Epithelial cell of esophagus (primary cell): ENCODE data around the gene DLGAP1.
"Not testable (repeated sequence)": the region's sequence is repeated elsewhere in the genome, so short reads cannot be mapped to it uniquely, and the experiment has no call there.

Experiments used
- DNase-seq: peaks from one replicate; pipeline ENCODE4 v3.0.0; 2010; ENCODE audit warnings: low read depth
- H3K4me3 ChIP-seq: 2 replicates; pipeline ENCODE4 v1.5.1; 2011; ENCODE audit warnings: mild to moderate bottlenecking, low read length, control low read depth
- CTCF ChIP-seq: IDR thresholded peaks from 2 replicates; pipeline ENCODE4 v1.5.1; 2011; ENCODE audit warnings: low read depth, mild to moderate bottlenecking, low read length, control low read depth, inconsistent platforms; ENCODE audit not compliant: insufficient read depth; ENCODE audit errors: missing control alignments

The DLGAP1 gene

DNA sequence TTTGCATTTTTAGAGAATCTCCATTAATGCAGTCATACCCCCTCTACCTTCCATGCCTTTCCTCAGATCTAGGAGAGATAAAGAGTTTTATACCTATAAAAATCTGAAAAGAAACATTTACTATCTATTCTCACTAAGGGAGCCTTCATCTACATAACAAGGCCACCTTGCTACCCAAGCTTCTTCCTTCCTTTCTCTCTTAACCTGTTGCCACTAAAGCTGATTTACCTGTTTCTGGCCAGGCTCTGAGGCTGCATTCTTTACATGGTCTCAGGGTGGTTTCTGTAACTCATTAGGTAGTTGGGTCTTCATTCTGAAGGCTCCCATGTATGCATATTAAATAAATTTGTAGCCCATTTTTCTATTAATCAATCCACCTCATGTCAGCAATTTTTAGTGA is 391.6 kb downstream of the DLGAP1 start:
- no peak overlapping the region for H3K4me3 ChIP-seq
- TF ChIP-seq CTCF: no peak
- no peak for DNase-seq

DNA sequence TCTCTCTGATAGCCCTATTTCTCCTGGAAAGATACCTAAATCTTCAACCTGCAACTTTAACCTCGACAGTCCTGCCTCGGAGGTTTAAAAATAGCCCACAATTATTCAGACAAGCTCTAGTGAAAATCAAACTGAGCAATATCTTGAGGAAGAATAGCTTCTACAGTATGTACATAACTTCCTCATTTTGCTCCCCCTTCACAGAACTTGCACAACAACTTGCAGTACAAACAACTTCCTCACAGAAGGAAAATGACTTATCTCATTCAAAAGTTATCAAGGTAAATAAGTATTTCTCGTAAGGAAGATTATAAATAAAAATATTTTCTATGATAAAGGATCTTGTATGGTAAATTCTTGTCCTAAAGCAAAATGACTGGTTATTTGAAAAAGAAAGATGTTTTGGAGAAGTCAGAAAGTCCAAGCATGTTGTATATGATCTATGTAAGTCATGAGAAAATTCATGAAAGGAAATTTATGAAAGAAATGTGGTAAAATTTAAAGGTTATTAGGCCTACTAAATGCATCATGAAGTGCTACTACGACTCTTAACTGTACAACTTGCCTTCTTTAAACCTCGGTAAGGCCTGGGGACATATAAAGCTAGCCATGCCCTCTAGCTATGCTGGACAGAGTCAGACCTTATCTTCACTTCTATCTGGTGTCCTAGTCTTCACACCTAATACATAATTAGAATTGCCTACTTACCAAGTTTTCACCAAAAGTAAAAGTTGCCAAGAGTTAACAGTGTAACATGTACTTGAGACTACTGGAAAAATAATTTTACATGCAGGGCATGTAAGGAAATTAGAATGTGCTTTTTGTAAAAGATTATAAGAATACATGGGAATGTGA is 394.5 kb downstream of the DLGAP1 start:
- no peak overlapping the region for H3K4me3 ChIP-seq
- DNase-seq: no peak
- TF ChIP-seq CTCF: no peak

DNA sequence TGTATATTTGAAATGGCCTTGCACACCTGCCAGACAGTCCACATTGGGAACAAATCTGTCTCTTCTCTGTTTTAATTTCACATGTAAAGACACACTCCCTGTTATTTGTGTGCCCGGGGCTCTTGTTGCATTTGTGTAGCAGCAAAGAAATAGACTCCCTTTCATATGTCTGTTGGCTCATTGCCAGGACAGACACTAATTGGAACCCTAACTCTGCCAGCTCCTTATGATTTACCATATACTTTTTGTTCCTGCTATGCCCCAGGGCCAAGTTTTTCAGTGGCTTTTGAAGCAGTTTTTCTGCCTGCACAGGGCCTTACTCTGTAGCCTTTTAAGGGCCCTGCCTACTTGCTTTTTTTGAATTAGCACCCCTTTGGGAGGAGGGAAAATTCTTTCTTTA is 396.9 kb downstream of the DLGAP1 start:
- TF ChIP-seq CTCF: no peak
- DNase-seq: no peak
- H3K4me3 ChIP-seq: no peak overlapping the region

DNA sequence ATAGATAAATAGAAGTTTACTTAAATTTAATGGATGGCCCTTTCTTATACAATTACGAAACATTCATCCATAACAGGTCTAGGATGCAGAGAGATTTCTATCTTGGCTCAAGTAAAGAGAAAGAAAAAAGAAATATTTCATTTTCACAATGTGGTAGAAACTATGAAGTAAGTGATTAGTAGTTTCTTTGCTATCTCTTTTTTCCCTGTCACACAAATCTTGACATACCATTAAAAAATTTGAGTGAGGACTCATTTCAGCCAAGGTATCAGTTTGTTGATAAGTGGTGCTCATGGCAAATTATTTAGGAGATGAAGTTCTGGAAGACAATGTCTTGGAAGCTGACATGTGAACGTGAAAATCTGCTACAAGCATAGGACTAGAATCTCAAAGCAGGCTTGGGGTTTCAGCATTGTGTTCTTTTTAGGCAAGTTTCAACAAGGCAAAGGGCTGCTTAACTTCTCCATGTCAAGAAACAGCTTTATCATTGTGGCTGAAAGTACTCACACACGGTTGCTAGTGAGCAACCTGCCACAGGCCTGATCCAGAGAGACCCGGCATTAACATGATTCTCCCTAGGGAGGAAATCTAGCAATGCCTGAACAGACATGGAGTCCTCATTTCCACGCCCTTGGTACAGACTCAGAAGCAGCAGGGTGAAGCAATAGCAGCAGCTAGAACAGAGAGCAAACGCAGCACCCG is 414.6 kb downstream of the DLGAP1 start:
- no peak overlapping the region for H3K4me3 ChIP-seq
- DNase-seq: peak; percentile 38
- no peak for TF ChIP-seq CTCF

- no peak for DNase-seq
- TF ChIP-seq CTCF: no peak
- H3K4me3 ChIP-seq: no peak overlapping the region
These were observed 419.6 kb downstream of the DLGAP1 start for GRCh38 chr18:4035521-4035920.

GRCh38 chr18:4034815-4035214 is 420.3 kb downstream of the DLGAP1 start:
- H3K4me3 ChIP-seq, DNase-seq: not testable (repeated sequence)

- no peak for TF ChIP-seq CTCF
- H3K4me3 ChIP-seq: no peak overlapping the region
- no peak for DNase-seq
These were observed 428.6 kb downstream of the DLGAP1 start for GRCh38 chr18:4026542-4026941.
